Thoracic aorta (tissue), 2 donors: ENCODE measurements around the gene RAD9B. TPM values are rescaled to one million over a fixed set of nuclear protein-coding genes. Genes with fewer than 3 reads are reported as not detected.
A peak's percentile ranks its signal among the peaks of the same experiment; 100 is the strongest.

Experiments used
- ATAC-seq: fragments of 150-250 bp; one replicate; pipeline ENCODE4 v1.8.0; 2017; ENCODE audit warnings: low read depth; ENCODE audit not compliant: insufficient number of reproducible peaks, low FRiP score
- DNase-seq: peaks from one replicate; pipeline ENCODE4 v3.0.0-alpha.2; 2020; ENCODE audit warnings: low spot score
- H3K27ac ChIP-seq, 2 donors: fragments of 200-600 bp; sonication (generic); 1 replicate in 1 of 2; 2 replicates in 1 of 2; pipeline ENCODE4 v1.5.1; 2016; ENCODE audit warnings: mild to moderate bottlenecking in 2 of 2, moderate library complexity in 2 of 2
- H3K27me3 ChIP-seq: fragments of 200-600 bp; sonication (generic); replicated peaks from 2 replicates; pipeline ENCODE4 v1.6.0; 2016; ENCODE audit warnings: mild to moderate bottlenecking; ENCODE audit not compliant: insufficient read depth
- H3K36me3 ChIP-seq: fragments of 200-600 bp; sonication (generic); one replicate; pipeline ENCODE4 v1.5.1; 2016
- H3K4me1 ChIP-seq, 2 donors: fragments of 200-600 bp; sonication (generic); 1 replicate in 1 of 2; 2 replicates in 1 of 2; pipeline versions ENCODE4 v1.5.1 to v1.6.0; 2016; ENCODE audit warnings: low read depth in 2 of 2, mild to moderate bottlenecking in 1 of 2; ENCODE audit not compliant: control insufficient read depth in 1 of 2
- H3K4me3 ChIP-seq: fragments of 200-600 bp; sonication (generic); 2 replicates; pipeline ENCODE4 v1.5.1; 2016; ENCODE audit warnings: mild to moderate bottlenecking
- H3K9me3 ChIP-seq: fragments of 200-600 bp; sonication (generic); 2 replicates; pipeline ENCODE4 v1.5.1; 2016
- CTCF ChIP-seq: fragments of 200-600 bp; sonication (generic); IDR thresholded peaks from one replicate; pipeline ENCODE4 v1.5.1; 2019; ENCODE audit warnings: antibody characterized with exemption
- total RNA-seq, 2 donors: library from RNA; depleted of rRNA; stranded (reverse); fragments of >200 nt; gene quantifications; one replicate each; pipeline versions ENCODE4 v1.1.0 to v1.2.3, GENCODE V29; 2016

RAD9B gene
- total RNA-seq, 2 donors from 2014 or later: 0.21 TPM; not detected in 1

- ATAC-seq: no peak
- H3K36me3 ChIP-seq: peaks cover 5% of the 10 kb centered on the region
- H3K4me3 ChIP-seq: peak overlapping the region; percentile 97
- H3K27me3 ChIP-seq: no peaks in the 10 kb centered on the region
- no peaks in the 10 kb centered on the region for H3K9me3 ChIP-seq
- TF ChIP-seq CTCF: no peak
- H3K4me1 ChIP-seq: peaks cover 23 to 29% of the 10 kb centered on the region in 2 donors
- no peak for DNase-seq
- peak overlapping the region; percentile 93 to 97 for H3K27ac ChIP-seq
Measured at GRCh38 chr12:110501399-110501751, 756 bp upstream of the RAD9B start.

- DNase-seq (no peak), ATAC-seq (no peak)
- Histone ChIP-seq H3K27ac (no peak overlapping the region), H3K27me3 (no peaks in the 10 kb centered on the region), H3K4me3 (no peak overlapping the region), H3K9me3 (no peaks in the 10 kb centered on the region), H3K4me1 (peaks cover 23 to 29% of the 10 kb centered on the region in 2 donors), H3K36me3 (no peaks in the 10 kb centered on the region)
- TF ChIP-seq CTCF: no peak
Measured at GRCh38 chr12:110503432-110503831, 1.3 kb downstream of the RAD9B start.

GRCh38 chr12:110505332-110505731, 3.2 kb downstream of the RAD9B start:
- DNase-seq (no peak), ATAC-seq (no peak)
- Histone ChIP-seq H3K27me3 (no peaks in the 10 kb centered on the region), H3K4me3 (no peak overlapping the region), H3K4me1 (peaks cover 9 to 10% of the 10 kb centered on the region in 2 donors), H3K27ac (no peak overlapping the region), H3K36me3 (no peaks in the 10 kb centered on the region), H3K9me3 (no peaks in the 10 kb centered on the region)
- TF ChIP-seq CTCF: no peak

GRCh38 chr12:110508071-110508586, 6.0 kb downstream of the RAD9B start:
- no peak for ATAC-seq
- TF ChIP-seq CTCF: no peak
- no peaks in the 10 kb centered on the region for H3K27me3 ChIP-seq
- H3K36me3 ChIP-seq: no peaks in the 10 kb centered on the region
- DNase-seq: no peak
- H3K4me3 ChIP-seq: no peak overlapping the region
- no peak overlapping the region for H3K27ac ChIP-seq
- no peaks in the 10 kb centered on the region for H3K9me3 ChIP-seq
- no peaks in the 10 kb centered on the region for H3K4me1 ChIP-seq

- Histone ChIP-seq H3K27ac (no peak overlapping the region), H3K4me3 (no peak overlapping the region), H3K36me3 (no peaks in the 10 kb centered on the region), H3K9me3 (no peaks in the 10 kb centered on the region), H3K27me3 (no peaks in the 10 kb centered on the region), H3K4me1 (no peaks in the 10 kb centered on the region)
- no peak for DNase-seq
- TF ChIP-seq CTCF: no peak
- no peak for ATAC-seq
Measured at GRCh38 chr12:110513842-110514241, 11.7 kb downstream of the RAD9B start.
